Skin epidermis (tissue), 12 donors: ENCODE data around the gene SMIM35.
A peak's percentile ranks its signal among the peaks of the same experiment; 100 is the strongest.

Source experiments
- H3K27ac ChIP-seq, 21 experiments: fragments of 200-600 bp; sonication (generic) in 11 of 21; one replicate each; pipeline ENCODE4 v1.5.0; 2020; ENCODE audit warnings: mild to moderate bottlenecking in 3 of 21, inconsistent platforms in 2 of 21, moderate library complexity in 2 of 21
- H3K4me3 ChIP-seq, 7 experiments: fragments of 200-600 bp; sonication (generic) in 2 of 7; one replicate each; pipeline ENCODE4 v1.5.0; 2020; ENCODE audit warnings: inconsistent platforms in 2 of 7, mild to moderate bottlenecking in 2 of 7, moderate library complexity in 1 of 7

Gene SMIM35

DNA sequence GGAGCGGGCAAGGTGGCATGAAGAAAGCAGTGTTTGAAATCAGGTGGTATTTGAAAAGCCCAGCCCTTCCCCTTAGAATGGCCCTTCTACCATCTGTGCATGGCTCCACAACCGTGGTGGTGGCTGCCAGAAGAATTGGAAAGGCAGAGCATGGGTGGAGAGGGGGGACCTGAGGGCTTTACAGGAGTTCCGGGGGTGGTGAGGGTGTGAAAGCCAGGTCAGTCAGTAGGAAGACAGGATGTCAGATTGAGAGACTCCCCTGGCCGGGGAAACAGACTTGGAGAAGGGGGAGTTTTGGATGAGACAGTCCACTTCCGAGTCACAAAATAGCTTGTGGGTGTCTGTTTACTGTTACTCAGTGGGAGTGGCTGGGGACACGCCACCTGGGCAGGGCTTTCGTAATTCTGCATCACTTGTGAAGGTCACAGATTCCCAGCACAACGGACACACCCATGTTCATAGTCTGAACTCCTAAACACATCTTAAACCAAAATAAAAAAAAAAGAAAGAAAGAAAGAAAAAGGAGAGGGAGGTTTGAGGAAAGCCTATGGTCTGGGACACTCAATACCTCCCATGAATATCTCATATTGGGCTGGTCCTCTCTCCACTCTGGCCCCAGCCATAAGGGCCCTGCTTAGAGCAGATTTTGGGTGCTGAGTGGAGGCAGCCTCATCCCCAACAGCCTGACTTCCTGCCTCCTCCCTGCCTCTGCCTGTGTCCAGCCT lies 24.4 kb upstream of the SMIM35 start:
- Histone ChIP-seq H3K4me3 (no peak overlapping the region), H3K27ac (peak overlapping the region in 3 of 21 experiments; percentile 37 to 57 (median 40))

DNA sequence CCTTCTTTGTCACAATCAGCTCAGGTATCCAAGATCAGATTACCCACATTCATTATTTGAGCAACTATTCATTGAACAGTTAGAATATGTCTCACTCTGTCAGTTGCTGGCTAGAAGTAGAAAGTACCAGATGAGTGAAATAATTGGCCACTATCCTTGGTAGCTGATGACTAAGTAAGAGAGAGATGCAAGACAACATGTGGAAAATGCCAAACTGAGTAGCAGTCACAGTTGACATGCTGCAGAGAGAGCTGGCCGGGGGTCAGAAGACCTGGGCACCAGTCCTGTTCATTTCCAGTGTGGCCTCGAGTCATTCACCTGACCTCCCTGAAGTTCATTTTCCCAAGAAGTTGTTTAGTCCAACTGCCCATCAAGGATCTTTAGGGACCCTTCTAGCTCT lies 22.5 kb upstream of the SMIM35 start:
- Histone ChIP-seq H3K27ac (no peak overlapping the region), H3K4me3 (no peak overlapping the region)

DNA sequence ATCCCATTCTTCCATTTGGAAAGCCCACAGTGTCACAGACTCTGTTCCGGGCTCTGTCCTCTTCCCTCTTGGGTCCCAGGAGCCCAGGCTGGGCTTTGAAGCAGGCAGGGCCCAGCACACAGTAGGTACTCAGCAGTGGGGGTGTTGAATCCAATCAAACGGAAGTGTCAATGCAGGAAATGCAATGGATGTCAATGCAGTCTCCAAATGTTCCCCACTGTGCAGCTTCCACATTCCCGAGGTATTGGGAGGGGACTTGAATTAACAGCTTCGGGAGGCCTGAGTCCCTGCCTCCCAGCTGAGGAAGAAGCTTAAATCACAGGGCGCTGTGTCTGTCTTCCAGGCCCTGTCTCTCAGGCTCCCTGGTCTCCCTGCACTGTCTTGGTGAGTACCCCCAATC lies 21.8 kb upstream of the SMIM35 start:
- H3K27ac ChIP-seq: no peak overlapping the region
- no peak overlapping the region for H3K4me3 ChIP-seq

- H3K27ac ChIP-seq: no peak overlapping the region
- no peak overlapping the region for H3K4me3 ChIP-seq
Measured at GRCh38 chr11:118106789-118107335, 20.1 kb upstream of the SMIM35 start.

- no peak overlapping the region for H3K27ac ChIP-seq
- no peak overlapping the region for H3K4me3 ChIP-seq
Measured at GRCh38 chr11:118105657-118106305, 19.0 kb upstream of the SMIM35 start.

GRCh38 chr11:118104491-118104890 lies 17.7 kb upstream of the SMIM35 start:
- H3K27ac ChIP-seq: no peak overlapping the region
- no peak overlapping the region for H3K4me3 ChIP-seq

DNA sequence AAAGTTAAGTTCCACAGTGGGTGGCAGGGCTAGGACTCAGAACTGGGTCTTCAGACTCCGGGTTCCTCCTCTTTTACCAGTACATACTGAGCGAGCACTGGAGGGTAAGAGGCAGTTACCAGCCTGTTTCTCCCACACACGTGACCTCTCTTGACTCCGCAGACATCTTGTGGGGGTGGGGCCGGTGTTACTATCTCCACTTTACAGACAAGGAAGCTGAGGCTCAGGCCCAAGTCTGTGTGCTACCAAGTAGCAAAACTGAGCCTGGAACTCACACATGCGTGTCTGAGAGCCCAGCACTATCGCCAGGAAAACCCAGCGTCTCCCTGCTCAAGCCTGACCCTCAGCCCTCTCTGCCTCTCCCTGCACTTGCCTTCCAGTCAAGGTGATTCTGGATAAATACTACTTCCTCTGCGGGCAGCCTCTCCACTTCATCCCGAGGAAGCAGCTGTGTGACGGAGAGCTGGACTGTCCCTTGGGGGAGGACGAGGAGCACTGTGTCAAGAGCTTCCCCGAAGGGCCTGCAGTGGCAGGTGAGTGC lies 16.0 kb upstream of the SMIM35 start:
- no peak overlapping the region for H3K27ac ChIP-seq
- no peak overlapping the region for H3K4me3 ChIP-seq

- H3K27ac ChIP-seq: no peak overlapping the region
- H3K4me3 ChIP-seq: no peak overlapping the region
Measured at GRCh38 chr11:118100691-118101232, 14.0 kb upstream of the SMIM35 start.

GRCh38 chr11:118099838-118100556 lies 13.2 kb upstream of the SMIM35 start:
- H3K27ac ChIP-seq: no peak overlapping the region
- no peak overlapping the region for H3K4me3 ChIP-seq

DNA sequence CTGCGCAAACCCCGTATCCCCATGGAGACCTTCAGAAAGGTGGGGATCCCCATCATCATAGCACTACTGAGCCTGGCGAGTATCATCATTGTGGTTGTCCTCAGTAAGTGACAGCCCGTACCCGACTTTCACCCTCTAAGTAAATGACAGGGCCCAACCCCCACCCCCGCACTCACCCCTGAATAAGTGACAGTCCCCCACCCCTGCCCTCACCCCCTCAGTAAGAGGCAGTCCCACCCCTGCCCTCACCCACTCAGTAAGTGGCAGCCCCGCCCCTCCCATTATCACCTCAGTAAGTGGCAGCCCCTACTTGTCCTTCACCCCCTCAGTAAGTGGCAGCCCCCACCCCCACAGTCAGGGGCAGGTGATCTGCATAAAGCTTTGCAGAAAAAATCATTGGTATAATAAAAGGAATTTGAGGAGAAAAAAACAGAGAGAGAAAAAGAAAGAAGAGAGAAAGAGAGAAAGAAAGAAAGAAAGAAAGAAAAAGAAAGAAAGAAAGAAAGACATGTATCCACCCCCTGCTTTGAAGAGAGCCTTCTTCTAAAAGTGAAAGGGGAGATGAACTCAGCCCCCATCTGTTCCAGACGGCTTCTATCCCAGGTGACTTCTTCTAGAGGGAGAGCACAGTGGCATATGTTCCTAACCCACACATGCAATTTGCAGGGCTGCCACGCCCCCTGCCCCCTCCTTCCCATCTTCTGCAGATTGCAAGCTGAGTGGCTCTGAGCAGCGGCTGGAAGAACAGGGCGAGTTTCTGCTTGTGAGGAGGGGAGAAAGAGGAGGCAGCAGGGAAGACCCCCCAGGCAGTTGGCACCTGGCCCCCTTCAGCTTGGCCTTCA lies 12.5 kb upstream of the SMIM35 start:
- no peak overlapping the region for H3K27ac ChIP-seq
- no peak overlapping the region for H3K4me3 ChIP-seq

DNA sequence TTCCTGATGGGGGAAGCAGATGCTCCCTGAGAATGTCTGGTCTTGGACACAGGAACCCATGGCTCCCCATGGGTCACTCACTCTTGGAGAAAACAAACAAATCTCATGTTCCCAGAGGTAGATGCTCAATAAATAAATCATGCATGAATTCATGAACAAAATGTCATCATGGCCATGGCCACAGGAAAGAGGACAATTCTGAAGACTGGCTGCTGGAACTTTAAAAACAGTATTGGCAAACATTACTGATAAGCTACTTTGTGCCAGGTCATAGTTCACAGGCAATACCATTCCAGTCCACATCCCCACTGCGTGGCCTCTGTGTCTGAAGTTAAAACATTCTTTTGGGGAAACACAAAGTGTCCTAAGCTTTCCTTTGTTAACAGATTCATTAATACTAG lies 9.2 kb upstream of the SMIM35 start:
- Histone ChIP-seq H3K27ac (no peak overlapping the region), H3K4me3 (no peak overlapping the region)

DNA sequence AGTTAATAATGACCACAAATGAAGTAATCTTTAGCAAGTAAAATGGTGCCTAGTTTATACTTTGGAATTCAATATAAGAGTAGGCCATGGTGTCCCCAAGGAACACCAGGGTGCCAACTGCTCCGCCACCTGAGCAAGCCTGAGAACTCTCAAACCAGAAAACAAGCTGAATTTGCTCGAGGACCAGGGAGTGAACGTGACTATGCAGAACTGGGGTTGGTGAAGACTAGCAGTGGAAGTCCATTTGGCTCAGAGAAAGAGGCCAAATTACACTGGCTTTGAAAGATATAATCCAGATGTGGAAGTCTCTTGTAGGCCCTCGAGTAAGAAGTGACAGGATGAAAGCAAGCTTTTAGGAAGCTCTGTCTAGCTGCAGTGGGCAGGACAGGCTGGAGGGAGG lies 8.7 kb upstream of the SMIM35 start:
- Histone ChIP-seq H3K27ac (no peak overlapping the region), H3K4me3 (no peak overlapping the region)

DNA sequence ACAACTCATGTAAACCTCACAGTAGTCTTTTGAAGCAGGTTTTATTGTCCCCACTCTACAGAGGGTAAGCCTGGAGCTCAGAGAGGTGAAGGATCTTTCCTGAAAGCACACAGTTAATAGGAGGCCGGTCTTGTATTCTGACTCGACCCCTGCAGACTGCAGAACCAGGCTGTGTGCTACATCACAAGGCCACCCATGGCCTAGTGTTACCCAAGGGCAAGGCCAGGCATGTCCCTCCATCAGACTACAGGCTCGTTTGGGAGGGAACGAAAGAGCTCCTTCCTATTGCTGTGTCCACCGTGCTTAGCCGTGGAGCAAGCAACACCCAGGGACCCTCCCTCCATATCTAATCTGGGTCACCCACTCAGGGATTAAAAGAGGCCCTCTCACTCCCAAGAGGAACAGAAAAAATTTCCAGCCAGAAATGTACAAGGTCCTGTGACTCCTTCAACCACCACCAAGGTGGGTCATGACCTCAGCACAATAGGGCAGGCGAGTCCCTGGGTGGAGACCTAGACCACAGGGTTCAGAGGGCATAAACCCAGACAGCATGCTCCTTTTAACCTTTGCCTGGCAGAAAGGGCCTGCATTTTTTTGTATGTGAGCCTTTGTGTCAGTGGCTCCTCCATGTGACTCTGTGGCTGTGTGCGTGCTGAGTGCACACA lies 6.3 kb upstream of the SMIM35 start:
- no peak overlapping the region for H3K27ac ChIP-seq
- no peak overlapping the region for H3K4me3 ChIP-seq

- H3K4me3 ChIP-seq: no peak overlapping the region
- H3K27ac ChIP-seq: no peak overlapping the region
Measured at GRCh38 chr11:118091690-118092089, 4.9 kb upstream of the SMIM35 start.

GRCh38 chr11:118090545-118091162 lies 3.9 kb upstream of the SMIM35 start:
- H3K27ac ChIP-seq: no peak overlapping the region

DNA sequence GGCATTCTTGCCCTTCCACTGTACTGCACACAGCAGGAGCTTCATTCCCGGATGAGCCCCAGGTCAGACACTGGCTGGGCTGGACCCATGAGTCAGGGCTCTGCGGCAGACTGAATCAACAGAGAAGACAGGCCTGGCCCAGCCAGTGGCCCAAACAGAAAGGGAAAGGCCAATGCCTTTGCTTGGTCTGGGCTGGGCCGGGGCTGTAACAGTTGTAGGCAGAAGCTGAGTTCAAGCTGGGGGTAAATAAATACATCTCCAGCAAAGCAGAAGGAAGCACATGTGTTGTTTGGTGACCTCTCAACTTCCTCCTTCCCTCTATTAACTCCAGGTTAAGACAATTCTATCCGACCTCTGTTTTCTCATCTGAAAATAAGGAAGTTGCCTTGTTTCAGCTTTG lies 1.8 kb upstream of the SMIM35 start:
- no peak overlapping the region for H3K27ac ChIP-seq
- H3K4me3 ChIP-seq: no peak overlapping the region

More at GRCh38 chr11:118090545-118091162, 3.9 kb upstream of the SMIM35 start:
- H3K4me3 ChIP-seq: no peak overlapping the region

- H3K27ac ChIP-seq: no peak overlapping the region
- H3K4me3 ChIP-seq: no peak overlapping the region
Measured at GRCh38 chr11:118087931-118088330, 1.2 kb upstream of the SMIM35 start.

- no peak overlapping the region for H3K27ac ChIP-seq
- H3K4me3 ChIP-seq: no peak overlapping the region
Measured at GRCh38 chr11:118084656-118085055, 2.1 kb downstream of the SMIM35 start.
